Measurements from ENCODE around the gene RPS21. TPM values are rescaled to one million over a fixed set of nuclear protein-coding genes. Genes with fewer than 3 reads are reported as not detected.

The RPS21 gene
- total RNA-seq, 6 experiments from 2014 or later = 1,061 to 1,388 (median 1,229) TPM

DNA sequence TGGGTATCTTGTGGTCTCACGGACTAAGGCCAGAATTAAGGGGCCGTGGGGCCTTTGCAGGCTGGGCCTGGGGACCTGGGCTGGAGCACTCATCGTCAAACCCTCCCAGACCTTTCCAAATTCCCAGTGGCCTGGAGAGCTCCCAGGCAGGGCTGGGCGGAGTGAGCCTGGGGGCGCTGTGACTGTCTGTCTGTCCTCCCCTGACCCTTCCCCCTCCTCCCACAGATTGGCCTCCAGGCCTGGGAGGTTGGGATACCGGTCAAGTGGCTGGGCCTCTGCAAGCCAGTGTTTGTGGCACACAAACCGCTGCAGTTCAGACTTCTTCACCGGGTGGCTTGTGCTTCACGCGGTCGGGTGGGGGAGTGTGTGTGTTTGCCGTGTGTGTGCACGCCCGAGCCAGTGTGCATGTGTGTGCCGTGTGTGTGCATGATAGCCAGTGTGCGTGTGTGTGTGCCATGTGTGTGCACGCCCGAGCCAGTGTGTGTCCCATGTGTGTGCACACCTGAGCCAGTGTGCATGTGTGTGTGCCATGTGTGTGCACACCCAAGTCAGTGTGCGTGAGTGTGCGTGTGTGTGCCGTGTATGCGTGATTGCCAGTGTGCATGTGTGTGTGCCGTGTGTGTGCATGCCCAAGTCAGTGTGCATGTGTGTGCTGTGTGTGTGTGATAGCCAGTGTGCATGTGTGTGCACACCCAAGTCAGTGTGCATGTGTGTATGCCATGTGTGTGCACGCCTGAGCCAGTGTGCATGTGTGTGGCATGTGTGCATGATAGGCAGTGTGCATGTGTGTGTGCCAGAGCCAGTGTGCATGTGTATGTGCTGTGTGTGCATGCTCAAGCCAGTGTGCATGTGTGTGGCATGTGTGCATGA, 34.2 kb downstream of the RPS21 start:
- H3K4me3 Mint-ChIP-seq = no peak overlapping the region
- no peaks in the 10 kb centered on the region for H3K36me3 Mint-ChIP-seq (ENCODE audit: low read depth)
- H3K9me3 Mint-ChIP-seq = no peaks in the 10 kb centered on the region
- no peaks in the 10 kb centered on the region for H3K4me1 Mint-ChIP-seq (ENCODE audit: low read depth)
- H3K27me3 Mint-ChIP-seq (ENCODE audit: insufficient read depth) = peaks cover 11% of the 10 kb centered on the region
- no peak for DNase-seq
- no peak overlapping the region for H3K27ac Mint-ChIP-seq
- TF ChIP-seq CTCF (IDR thresholded peaks at IDR 0.05) = no peak

DNA sequence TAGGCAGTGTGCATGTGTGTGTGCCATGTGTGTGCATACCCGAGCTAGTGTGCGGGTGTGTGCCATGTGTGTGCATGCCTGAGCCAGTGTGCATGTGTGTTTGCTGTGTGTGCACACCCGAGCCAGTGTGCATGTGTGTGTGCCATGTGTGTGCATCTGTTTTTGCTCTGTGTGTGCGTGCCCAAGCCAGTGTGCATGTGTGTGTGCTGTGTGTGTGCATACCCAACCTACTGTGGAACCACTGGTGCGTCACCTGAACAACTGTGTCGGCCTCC, 34.8 kb downstream of the RPS21 start:
- no peak overlapping the region for H3K27ac Mint-ChIP-seq
- TF ChIP-seq CTCF (IDR thresholded peaks at IDR 0.05) = no peak
- peaks cover 11% of the 10 kb centered on the region for H3K27me3 Mint-ChIP-seq (ENCODE audit: insufficient read depth)
- H3K36me3 Mint-ChIP-seq (ENCODE audit: low read depth) = no peaks in the 10 kb centered on the region
- no peak for DNase-seq
- H3K4me3 Mint-ChIP-seq = no peak overlapping the region
- no peaks in the 10 kb centered on the region for H3K9me3 Mint-ChIP-seq
- no peaks in the 10 kb centered on the region for H3K4me1 Mint-ChIP-seq (ENCODE audit: low read depth)

GRCh38 chr20:62422636-62423325, 35.9 kb downstream of the RPS21 start:
- H3K9me3 Mint-ChIP-seq = no peaks in the 10 kb centered on the region
- H3K4me1 Mint-ChIP-seq (ENCODE audit: low read depth) = no peaks in the 10 kb centered on the region
- no peak overlapping the region for H3K4me3 Mint-ChIP-seq
- H3K27me3 Mint-ChIP-seq (ENCODE audit: insufficient read depth) = peaks cover 10% of the 10 kb centered on the region
- H3K27ac Mint-ChIP-seq = no peak overlapping the region
- no peak for DNase-seq
- TF ChIP-seq CTCF (IDR thresholded peaks at IDR 0.05) = no peak
- H3K36me3 Mint-ChIP-seq (ENCODE audit: low read depth) = no peaks in the 10 kb centered on the region

GRCh38 chr20:62423326-62423706, 36.4 kb downstream of the RPS21 start:
- no peaks in the 10 kb centered on the region for H3K36me3 Mint-ChIP-seq (ENCODE audit: low read depth)
- no peaks in the 10 kb centered on the region for H3K4me1 Mint-ChIP-seq (ENCODE audit: low read depth)
- no peak overlapping the region for H3K27ac Mint-ChIP-seq
- TF ChIP-seq CTCF (IDR thresholded peaks at IDR 0.05) = no peak
- DNase-seq = no peak
- peaks cover 10% of the 10 kb centered on the region for H3K27me3 Mint-ChIP-seq (ENCODE audit: insufficient read depth)
- H3K9me3 Mint-ChIP-seq = no peaks in the 10 kb centered on the region
- H3K4me3 Mint-ChIP-seq = no peak overlapping the region

DNA sequence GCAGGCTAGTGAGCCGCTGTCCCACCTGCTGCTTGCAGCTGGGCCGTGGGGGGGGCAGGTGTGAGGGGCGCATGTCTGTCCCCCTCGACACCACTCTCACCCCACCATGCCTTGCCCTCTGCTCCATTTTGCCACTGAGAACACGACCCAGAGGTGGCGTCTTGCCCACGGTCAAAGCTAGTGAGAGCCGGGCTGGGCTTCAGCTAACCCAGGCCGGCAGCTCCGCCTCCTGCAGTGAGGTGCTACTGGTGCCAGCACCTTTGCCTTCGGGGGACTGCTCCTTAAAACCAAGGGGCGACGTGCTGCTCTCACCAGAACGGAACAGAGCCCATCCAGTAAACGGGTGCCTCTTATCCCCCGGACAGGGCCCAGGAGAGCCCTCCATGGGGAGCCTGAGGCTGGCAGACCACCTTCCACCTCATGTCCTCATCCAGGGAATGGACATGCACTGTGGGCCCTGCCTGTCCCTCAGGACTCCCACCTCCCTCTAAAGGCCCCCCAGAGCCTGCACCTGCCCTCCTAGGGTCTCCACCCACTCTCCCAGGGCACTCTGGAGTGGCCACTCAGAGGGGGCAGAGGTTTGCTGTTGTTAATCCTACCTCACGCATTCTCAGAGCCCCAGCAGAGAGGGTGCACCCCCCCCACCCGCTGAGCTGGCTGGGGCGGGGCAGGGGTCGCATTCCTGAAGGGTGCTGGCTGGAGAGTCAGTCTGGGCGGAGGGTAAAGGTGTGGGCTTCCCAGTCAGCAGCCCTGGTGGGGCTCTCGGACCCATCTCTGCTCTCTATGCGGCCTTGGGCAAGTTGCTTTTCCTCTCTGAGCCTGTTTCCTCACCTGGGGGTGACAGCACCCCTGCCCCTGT, 37.6 kb downstream of the RPS21 start:
- Mint-ChIP-seq H3K36me3 (ENCODE audit: low read depth) (no peaks in the 10 kb centered on the region), H3K4me1 (ENCODE audit: low read depth) (no peaks in the 10 kb centered on the region), H3K27ac (no peak overlapping the region), H3K27me3 (ENCODE audit: insufficient read depth) (peaks cover 19% of the 10 kb centered on the region), H3K4me3 (no peak overlapping the region), H3K9me3 (no peaks in the 10 kb centered on the region)
- TF ChIP-seq CTCF (IDR thresholded peaks at IDR 0.05) = no peak
- DNase-seq = no peak
